ENCODE measurements around the gene RAB3GAP1.

DNA sequence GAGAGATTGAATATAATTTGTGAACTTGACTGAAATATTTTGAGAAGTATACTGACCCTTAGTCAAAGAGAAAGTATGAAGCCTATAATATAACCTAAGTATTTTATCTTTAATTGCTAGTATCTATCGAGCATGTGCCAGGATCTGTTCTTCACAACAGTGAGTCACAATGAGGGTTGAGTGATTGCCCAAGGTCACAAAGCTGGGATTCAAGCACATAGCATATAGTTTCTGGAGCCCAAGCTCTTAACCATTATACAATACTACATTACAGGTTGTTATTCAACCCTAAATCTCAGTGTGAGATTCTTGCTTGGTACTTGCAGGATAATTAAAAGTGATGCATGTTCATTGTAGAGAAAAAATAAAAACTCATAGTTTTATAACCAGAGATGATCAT is 97.2 kb downstream of the RAB3GAP1 start:
- TF ChIP-seq, protein P1, sequence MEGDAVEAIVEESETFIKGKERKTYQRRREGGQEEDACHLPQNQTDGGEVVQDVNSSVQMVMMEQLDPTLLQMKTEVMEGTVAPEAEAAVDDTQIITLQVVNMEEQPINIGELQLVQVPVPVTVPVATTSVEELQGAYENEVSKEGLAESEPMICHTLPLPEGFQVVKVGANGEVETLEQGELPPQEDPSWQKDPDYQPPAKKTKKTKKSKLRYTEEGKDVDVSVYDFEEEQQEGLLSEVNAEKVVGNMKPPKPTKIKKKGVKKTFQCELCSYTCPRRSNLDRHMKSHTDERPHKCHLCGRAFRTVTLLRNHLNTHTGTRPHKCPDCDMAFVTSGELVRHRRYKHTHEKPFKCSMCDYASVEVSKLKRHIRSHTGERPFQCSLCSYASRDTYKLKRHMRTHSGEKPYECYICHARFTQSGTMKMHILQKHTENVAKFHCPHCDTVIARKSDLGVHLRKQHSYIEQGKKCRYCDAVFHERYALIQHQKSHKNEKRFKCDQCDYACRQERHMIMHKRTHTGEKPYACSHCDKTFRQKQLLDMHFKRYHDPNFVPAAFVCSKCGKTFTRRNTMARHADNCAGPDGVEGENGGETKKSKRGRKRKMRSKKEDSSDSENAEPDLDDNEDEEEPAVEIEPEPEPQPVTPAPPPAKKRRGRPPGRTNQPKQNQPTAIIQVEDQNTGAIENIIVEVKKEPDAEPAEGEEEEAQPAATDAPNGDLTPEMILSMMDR (IDR thresholded peaks at IDR 0.05; ENCODE audit: low read depth, low read length), result no peak
- no peak for TF ChIP-seq POLR2A (IDR thresholded peaks at IDR 0.05; ENCODE audit: extremely low read depth, insufficient read length)
- TF ChIP-seq, protein P2, sequence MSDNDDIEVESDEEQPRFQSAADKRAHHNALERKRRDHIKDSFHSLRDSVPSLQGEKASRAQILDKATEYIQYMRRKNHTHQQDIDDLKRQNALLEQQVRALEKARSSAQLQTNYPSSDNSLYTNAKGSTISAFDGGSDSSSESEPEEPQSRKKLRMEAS (IDR thresholded peaks at IDR 0.05; ENCODE audit: low read depth, low read length), result no peak

All from NB4 (cell line).